GM21529 (cell line): Measurements from ENCODE around the gene SPATC1L.

Experiments used
- ATAC-seq: cut with Tn5 transposase; IDR thresholded peaks from one replicate; pipeline ENCODE4 v1.9.1; 2021; ENCODE audit not compliant: unreplicated experiment

SPATC1L gene

DNA sequence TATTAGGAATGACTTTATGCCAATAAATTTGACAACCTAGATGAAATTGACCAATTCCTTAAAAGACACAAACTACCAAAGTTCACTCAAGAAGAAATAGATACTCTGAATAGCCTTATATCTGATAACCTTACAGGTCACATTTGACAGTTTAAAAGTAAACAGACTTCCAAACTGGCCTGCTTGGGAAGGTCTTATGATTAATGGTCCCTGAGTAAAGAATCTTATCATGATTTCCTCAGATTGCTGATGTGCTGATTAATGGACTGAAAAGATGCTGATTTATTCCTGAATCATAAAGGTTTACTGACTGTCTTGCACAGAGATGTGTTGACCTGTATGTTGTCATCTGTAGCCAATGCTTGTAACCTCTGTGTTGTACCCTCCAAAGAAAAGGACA, 19.2 kb downstream of the SPATC1L start:
- ATAC-seq: no peak

DNA sequence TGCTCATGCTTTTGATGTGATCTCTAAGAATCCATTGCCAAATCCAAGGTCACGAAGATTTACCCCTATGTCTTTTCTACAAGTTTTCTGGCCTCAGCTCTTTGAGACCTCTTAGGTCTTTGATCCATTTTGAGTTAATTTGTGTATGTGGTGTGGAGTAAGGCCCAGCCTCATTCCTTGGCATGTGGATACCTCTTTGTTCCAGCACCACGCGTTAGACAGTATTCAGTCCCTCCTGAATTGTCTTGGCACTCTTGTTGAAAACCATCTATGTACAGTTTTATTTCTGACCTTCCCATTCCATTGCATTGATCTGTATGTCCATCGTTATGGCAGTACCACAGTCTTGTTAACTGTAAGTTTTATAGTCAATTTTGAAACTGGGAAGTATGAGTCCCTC, 20.9 kb downstream of the SPATC1L start:
- no peak for ATAC-seq

DNA sequence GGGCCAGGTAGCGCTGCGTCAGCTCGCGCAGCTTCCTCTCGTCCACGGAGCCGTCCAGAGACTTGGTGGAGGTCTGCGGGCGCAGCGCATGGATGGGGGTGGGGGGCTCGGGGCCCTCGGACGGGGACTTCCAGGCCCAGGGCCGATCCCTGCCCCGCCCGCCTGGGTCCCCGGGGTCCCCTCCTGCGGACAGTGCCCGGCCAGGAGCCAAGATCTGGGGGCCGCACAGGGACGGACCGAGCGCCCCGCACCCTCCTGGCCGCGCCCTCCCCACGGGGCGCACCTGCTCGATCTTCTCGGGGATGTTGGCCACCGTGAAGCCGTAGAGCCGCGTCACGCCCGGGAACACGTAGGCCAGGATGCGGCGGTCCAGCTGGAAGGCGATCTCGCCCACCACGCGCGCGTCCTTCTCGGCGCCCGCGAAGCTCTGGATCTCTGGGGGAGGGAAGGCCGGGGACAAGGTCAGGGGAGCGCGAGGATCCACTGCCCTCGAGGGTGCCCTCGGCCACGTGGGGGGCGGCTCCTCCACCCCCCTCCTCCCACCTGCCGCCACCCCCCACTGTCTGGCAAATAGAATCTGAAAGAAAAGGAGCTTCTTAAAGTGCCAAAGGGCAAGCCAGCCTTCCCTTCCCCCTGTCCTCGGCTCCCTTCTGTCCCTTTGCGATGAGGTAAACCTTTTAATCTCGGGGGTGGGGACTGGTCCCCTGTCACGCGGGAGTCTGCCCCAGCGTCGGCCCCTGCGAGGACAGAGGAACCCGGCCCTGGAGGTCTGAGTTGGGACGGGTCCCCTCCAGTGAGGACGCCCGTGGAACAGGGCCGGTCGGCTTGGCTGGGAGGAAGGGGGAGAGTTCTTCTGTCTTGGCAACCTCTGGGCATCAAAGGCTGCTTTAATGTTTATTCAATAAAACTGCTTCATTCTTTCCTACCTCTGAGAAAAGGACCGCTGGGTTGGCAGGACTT, 22.3 kb downstream of the SPATC1L start:
- ATAC-seq: no peak

DNA sequence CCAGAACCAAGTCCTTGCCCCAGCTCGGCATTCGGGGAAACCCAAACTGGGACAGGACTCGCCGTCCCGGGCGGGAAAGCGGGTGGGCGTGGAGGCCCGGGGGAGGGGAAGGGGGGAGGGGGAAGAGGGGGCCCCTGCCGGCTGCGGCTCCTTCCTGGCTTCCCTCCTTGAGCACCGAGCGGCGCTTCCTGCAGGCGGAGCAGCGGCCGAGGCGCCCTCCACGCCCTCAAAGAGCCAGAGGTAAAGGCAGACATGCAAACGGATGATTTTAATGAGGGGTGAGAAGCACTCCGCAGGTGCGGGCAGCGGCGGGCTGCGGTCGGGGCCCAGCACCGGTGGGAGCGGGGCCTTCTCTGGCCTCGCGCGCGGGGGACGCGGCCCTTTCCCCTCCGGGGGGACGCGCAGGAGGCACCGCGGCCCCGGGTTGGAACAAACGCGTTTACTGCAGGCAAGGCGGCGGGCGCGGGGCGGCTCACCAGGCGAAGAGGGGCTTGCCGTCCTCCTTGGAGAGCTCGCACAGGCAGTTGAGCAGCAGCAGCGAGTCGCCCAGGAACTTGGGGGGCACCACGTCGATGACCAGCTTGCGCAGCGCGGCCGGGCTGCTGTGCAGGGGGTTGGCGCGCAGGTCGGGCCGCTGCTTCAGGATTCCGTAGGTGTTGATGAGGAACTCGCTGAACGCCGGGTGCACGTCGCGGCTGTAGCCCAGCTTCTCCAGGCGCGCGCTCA, 23.2 kb downstream of the SPATC1L start:
- ATAC-seq: no peak

DNA sequence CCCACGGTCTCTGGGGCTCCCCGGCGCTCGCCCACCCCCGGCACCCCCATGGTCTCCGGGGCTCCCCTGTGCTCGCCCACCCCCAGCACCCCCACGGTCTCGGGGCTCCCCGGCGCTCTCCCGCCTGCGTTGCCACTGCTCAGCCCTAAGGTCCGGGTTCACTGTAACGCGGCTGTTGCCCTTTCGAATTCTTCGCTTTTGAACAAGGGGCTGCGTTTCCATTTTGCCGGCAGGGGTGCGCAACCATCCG, 23.7 kb downstream of the SPATC1L start:
- ATAC-seq: no peak

DNA sequence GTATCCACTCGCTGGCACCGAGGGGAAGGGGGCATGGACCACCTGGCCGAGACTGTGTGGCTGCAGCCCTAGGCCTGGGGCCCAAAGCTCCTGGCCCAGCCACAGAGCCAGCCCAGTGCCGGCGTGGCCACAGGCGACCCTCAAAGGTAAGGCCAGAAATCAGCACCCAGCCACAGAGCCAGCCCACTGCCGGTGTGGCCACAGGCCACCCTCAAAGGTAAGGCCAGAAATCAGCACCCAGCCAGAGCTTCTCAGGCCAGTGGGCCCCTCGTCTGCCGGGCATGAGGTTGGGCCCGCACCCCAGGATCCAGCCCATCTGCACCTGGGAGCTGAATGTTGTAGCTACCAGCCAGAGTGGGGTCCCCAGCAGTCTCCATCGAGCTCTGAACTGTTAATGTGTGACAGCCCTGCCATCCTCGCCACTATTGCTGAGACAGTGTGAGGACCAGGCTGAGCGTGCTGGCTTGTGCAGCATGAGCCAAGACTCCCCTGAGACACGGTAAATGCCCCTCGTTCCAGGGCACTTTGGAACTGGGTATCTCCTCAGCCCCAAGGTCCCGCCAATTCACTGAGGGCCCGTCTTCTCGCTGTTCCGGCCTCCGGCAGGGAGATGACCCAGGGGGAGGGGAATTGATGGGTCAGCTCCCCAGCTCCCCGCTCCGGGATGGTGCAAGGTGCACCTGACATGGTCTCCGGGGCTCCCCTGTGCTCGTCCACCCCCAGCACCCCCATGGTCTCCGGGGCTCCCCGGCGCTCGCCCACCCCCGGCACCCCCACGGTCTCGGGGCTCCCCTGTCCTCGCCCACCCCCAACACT, 24.2 kb downstream of the SPATC1L start:
- ATAC-seq: no peak

DNA sequence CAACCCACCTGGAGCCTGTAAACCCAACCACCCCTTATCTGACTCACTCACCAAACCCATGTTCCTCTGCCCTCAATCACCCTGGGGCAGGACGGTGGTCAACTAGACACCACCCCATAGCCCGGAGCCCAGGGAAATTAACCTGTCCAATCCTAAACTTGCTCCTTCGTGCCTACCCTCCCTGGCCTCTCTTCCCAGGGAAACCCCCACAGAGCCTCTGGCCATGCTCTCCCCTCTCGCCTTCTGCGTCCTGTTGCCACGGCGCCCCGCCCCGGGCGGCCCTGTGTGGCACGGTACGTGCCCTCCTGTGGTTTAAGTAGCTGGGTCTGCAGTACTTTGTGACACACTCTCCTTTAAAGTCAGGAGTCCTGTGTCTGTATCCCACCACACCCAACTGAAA, 24.9 kb downstream of the SPATC1L start:
- no peak for ATAC-seq

DNA sequence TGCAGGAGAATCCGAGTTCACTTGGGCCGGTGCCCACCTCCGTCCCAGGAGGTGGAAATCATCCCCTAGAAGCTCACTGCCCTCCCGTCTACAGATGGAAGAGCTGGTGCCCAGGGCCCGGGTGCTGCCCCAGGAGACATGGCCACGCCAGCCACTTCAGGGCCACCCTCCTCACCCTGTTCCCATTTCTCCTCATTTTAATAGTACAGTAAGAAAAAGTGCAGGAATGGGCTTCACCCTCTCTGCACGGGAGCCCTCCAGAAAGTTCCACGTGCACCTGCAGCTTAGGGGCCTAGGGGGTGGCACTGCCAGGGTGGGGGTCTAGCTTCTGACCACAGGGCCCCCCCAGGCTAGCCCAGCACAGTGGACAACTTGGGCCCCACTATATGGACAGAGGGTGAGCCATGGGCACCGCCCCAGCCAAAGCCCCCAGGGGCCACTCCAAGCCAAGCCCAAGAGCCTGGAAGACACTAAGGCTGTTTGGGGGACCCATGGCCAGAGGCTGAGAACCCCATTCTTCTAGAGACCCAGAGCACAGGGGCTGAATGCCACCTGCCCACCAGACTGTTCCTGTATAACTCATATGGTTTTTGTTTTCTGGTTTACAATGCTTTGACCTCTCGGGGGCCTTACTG, 25.5 kb downstream of the SPATC1L start:
- ATAC-seq: no peak

DNA sequence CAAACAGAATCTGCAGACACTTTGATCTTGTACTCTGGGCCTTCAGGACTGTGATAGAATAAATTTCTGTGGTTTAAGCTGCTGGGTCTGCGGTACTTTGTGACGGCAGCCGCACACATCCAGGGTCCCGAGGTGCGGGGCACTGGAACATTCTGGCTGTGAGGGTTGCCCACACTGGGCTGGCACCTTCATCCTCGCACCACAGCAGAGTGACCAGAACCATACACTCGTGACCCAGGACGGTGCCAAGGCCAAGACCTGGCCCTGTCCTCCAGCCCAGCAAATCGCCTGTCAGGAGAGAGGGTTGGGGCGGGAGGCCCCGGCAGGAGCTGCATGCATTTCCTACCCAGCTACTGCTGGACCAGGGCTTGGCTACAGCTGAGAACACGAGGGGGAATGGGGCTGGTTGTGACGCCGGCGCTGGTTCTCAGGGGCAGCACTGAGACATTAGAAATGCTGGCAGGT, 26.2 kb downstream of the SPATC1L start:
- no peak for ATAC-seq

DNA sequence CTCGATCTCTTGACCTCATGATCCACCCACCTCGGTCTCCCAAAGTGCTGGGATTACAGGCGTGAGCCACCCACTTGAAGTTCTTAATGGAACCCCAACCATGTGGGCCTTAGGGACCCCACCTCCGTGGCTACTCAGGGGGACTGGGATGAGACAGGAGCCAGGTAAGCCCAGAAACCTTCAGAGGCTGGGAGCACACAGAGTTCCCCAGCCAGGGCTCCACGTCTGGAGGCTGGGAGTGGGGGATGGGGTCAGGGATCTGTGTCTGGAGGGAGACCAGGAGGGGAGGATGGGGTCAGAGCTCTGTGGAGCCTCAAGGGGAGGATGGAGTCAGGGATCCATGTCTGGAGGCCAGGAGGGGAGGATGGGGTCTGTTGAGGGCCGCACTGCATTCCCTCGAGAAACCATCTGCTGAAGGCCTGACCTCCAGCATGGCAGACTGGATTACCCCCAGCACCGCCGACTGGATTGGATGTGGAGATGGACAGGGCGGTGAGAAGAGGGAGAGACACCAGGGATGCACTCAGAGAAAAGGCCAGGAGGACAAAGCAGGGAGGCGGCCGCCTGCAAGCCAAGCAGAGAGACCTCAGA, 26.8 kb downstream of the SPATC1L start:
- ATAC-seq: no peak

DNA sequence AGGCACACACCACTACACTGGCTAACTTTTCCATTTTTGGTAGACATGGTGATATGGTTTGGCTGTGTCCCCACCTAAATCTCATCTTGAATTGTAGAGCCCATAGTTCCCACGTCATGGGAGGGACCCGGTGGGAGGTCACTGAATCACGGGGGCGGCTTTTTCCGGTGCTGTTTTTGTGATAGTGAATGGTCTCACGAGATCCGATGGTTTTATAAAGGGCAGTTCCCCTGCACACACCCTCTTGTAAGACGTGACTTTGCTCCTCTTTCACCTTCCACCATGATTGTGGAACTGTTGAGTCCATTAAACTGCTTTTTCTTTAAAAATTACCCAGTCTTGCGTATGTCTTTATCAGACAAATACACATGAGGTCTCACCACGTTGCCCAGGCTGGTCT, 27.6 kb downstream of the SPATC1L start:
- ATAC-seq: no peak

DNA sequence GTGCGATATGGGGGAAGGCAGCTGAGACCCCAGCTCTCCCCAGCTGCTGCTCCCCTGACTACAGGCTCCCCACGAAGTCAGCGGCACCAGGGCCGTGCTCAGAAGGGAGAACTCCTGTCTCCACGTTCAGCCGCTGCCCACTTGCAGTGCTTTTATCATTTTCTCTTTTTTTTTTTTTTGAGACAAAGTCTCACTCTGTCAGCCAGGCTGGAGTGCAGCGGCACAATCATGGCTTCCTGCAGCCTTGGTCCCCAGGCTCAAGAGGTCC, 27.9 kb downstream of the SPATC1L start:
- ATAC-seq: no peak

DNA sequence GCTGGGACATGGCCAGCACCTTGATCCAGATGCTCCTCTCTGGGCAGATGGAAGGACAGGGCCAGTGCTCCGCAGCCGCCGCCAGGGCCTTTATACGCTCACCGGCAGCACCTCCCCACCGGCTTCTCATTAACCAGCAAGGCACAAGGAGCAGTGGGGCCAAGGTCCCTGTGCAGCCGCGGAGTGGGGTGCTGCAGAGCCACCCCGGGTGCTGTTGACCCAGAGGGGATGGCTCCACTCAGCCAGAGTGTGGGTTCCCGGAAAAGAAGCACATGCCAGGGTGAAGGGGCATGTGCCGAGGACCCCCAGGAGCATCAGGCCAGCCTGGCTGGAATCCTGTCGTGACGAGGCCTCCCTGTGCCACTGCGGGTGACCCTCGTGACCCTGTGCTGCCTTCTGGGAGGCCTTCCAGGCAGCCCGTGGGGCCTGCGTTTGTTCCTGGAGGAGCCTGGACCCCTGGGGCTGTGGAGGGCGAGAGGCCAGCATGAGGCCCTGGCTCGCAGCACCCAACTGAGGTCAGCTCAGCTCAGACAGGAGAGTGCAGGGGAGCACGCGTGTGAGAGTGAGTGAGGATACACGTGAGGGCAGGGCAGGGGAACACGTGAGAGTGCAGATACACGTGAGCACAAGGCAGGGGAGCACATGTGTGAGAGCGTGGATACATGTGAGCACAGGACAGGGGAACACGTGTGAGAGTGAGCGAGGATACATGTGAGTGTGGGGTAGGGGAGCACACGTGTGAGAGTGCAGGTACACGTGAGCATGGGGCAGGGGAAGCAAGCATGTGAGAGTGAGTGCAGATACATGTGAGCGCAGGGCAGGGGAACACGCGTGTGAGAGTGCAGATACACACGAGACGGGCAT, 28.5 kb downstream of the SPATC1L start, which contains the start of gene FTCD:
Gene FTCD, minus strand, starts transcription at position 66 of the 864 bp plus-strand sequence. Its CDS starts 56 bp downstream, at position 10.
- no peak for ATAC-seq

DNA sequence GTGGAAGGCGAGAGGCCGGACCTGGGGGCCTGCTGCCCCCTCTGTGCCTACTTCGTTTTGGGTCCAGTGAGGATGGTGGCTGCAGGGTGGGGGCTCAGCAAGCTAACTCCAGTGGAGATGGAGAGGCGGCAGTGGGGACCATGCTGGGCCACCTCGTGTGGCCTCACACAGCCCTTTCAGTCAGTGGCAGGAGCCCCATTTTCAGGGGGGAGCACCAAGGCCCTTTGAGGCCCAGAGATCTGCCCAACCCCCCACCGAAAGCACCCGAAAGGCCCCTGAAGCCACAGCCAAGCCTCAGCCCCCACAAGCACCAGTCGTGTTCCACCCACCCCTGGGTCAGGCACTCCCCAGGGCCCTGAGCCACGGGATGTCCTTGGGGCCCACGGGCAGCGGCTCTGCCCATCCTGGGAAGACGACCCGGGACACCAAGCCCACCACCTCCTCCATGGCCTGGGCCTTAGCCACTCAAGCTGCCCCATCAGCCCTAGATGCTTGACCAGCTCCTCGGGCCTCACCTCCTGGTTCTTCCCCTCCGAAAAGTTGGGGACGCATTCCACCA, 29.2 kb downstream of the SPATC1L start:
- no peak for ATAC-seq

DNA sequence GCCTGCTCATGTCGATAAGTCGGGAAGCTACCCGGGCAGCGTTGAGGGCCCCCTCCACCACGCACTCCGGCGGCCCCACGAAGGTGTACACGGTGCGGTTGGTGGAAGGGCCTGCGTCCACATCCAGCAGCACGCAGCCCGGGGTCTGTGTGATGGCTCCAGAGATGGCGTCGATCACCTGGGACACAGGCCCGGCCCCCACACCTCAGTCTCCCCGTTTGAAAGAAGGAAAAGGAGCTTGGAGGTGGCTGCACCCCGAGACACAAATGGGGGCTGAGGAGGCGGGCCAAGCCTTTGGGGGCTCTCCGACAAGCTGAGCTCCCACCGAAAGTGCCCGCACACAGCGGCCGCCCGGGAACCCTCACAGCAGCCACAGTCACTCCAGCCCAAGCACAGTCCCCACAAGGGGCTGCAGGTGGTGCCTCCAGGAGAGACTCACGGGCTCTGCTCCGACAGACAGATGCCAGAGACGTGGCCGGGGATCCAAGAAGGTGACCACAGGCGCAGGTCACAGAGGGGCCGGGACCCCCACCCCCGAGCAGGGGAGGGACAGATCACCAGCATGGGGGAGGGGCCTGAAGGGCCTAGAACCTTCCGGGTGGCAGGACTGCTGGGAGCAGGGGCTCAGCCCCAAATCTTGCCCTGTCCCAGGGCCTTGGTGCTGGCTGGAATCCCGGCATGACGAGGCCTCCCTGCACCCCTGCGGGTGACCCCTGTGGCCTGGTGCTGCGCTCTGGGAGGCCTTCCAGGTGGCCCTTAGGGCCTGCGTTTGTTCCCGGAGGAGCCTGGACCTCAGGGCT, 29.9 kb downstream of the SPATC1L start:
- ATAC-seq: no peak

DNA sequence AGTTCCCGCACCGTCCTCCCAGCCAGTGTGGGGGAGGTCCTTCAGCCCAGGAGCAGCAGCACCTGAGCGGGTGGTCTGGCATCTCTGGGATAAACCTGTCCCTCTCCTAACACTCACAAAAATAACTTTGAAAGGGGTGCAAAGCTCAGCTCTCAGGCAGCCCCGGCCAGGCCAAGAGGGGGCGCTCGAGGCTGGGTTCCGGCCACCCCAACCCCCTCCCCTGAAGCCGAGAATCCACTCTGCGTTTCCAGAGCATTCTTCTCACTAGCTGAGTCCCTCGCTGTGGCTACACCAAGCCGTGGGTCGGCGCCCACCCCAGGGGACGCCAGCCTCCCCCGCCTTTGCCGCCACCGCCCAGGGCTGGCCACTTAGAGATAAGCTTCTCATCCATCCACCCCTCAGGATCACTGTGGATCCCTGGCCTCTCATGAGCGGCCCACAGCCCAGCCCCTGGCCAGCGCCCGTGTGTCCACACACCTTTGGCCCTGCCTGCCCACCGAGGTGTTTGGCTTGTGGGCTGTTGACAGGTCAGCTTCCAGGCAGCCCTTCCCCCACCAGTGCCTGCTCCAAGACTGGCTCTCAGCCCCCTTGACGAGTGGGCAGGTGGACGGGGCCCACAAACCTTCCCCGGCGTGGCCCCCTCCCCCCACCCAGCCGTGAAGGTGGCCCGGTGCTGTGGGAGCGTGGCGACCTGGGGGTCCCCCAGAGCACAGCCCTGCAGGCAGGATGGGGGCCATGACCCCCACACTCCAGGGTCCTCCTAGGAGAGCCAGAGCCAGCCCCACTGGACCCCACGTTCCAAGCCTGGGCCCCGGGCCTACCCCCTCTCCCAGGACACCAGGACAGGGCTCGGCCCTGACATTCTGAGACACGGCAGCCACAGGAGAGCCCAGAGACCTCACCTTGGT, 30.8 kb downstream of the SPATC1L start:
- no peak for ATAC-seq

DNA sequence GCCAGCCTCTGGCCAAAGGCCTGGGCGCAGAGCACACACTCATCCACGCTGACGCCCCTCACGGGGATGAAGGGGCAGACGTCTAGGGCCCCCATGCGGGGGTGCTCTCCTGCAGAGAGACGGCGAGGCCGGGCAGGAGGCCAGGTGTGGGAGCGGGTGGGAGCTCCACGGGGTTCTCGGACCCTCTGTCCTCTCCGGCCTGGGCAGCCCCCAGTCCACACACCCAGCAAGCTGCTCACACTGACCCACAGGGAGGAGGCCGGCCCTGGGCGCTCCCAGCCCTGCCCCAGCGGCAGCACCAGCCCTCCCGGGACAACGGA, 31.4 kb downstream of the SPATC1L start:
- no peak for ATAC-seq
